ENCODE measurements around the gene COX7A2L. TPM values are rescaled to one million over a fixed set of nuclear protein-coding genes. Genes with fewer than 3 reads are reported as not detected.

COX7A2L gene
- polyA plus RNA-seq, 1 donor (not counting 4 experiments of a cell fraction or from before 2014, with no cell fraction given) = 172 TPM

DNA sequence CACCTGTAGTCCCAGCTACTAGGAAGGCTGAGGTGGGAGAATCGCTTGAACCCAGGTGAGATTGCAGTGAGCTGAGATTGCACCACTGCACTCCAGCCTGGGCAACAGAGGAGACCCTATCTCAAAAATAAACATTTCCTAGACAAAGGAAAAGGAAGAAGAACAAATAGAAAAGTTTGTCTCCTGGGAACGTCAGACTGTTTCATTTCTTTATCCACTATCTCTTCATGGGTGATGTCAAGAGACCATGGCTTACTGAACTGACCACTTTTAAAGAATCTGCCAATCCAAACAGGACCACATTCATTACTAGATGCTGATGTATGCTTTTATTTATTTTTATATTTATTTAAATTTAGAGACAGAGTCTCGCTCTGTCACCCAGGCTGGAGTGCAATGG, 26.8 kb downstream of the COX7A2L start:
- DNase-seq (ENCODE audit: low read depth, low spot score) (no peak), FAIRE-seq (no peak)
- Histone ChIP-seq H3K9me3 (ENCODE audit: control insufficient read depth, low read depth, low read length) (no peaks in the 10 kb centered on the region), H3K79me2 (ENCODE audit: control insufficient read depth, insufficient read depth, low read length) (no peaks in the 10 kb centered on the region), H3K4me3 (ENCODE audit: control insufficient read depth in 2 of 3, extremely low read depth in 1 of 3, insufficient read depth in 2 of 3, low read depth in 1 of 3, low read length in 3 of 3) (no peak overlapping the region), H3K27ac (ENCODE audit: control insufficient read depth, insufficient read depth, low read length) (no peak overlapping the region), H3K4me2 (ENCODE audit: control insufficient read depth, extremely low read depth, insufficient read depth, low read depth, low read length) (no peak overlapping the region), H3K9ac (ENCODE audit: control insufficient read depth, extremely low read depth, insufficient read depth, low read length) (no peak overlapping the region), H3K27me3 (ENCODE audit: control insufficient read depth, extremely low read depth, insufficient read depth, low read length) (no peaks in the 10 kb centered on the region), H3K36me3 (ENCODE audit: control insufficient read depth in 2 of 2, extremely low read depth in 1 of 2, insufficient read depth in 2 of 2, low read length in 2 of 2) (peaks cover 11 to 18% of the 10 kb centered on the region in 2 experiments), H2AFZ (ENCODE audit: control insufficient read depth, low read length) (no peak overlapping the region), H3K4me1 (ENCODE audit: control insufficient read depth, extremely low read depth, insufficient read depth, low read length) (peaks cover 9% of the 10 kb centered on the region), H3K9me1 (ENCODE audit: control insufficient read depth, extremely low read depth, insufficient read depth, low read length) (no peaks in the 10 kb centered on the region), H4K20me1 (ENCODE audit: control insufficient read depth, extremely low read depth, insufficient read depth, low read length) (no peaks in the 10 kb centered on the region)
- no peak for TF ChIP-seq EZH2 (IDR thresholded peaks at IDR 0.05; ENCODE audit: low read length)
- TF ChIP-seq, protein P1, sequence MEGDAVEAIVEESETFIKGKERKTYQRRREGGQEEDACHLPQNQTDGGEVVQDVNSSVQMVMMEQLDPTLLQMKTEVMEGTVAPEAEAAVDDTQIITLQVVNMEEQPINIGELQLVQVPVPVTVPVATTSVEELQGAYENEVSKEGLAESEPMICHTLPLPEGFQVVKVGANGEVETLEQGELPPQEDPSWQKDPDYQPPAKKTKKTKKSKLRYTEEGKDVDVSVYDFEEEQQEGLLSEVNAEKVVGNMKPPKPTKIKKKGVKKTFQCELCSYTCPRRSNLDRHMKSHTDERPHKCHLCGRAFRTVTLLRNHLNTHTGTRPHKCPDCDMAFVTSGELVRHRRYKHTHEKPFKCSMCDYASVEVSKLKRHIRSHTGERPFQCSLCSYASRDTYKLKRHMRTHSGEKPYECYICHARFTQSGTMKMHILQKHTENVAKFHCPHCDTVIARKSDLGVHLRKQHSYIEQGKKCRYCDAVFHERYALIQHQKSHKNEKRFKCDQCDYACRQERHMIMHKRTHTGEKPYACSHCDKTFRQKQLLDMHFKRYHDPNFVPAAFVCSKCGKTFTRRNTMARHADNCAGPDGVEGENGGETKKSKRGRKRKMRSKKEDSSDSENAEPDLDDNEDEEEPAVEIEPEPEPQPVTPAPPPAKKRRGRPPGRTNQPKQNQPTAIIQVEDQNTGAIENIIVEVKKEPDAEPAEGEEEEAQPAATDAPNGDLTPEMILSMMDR (optimal IDR thresholded peaks at IDR 0.05 in 1 of 3, IDR thresholded peaks at IDR 0.05 in 1 of 3, conservative IDR thresholded peaks at IDR 0.05 in 1 of 3; ENCODE audit: extremely low read depth in 1 of 3, insufficient read depth in 2 of 3, low read length in 3 of 3) = no peak
- dilution Hi-C loops (cut with MboI; ENCODE audit: extremely low pct_ligation_motif_present, low sequenced_read_pairs) = no loop called here

DNA sequence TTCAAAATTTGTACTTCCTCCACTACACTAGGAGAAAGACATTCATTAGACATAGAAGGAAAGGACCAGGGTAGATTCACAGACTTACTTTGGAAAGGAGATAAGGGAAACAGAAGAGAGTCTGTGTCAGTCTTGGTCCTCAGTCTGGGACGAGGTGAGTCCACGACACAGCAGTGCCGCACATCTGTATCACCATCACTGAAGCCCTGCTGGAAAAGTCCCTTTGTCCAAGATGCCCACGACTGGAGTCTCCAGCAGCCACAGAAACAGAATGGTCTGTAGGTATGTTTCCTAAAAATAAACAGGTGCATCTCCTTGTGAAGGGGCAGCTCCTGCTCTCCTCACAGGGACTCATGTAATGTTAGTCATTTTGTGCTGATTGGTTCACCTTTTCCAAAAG, 27.4 kb downstream of the COX7A2L start:
- no peaks in the 10 kb centered on the region for H3K79me2 ChIP-seq (ENCODE audit: control insufficient read depth, insufficient read depth, low read length)
- peaks cover 11 to 18% of the 10 kb centered on the region in 2 experiments for H3K36me3 ChIP-seq (ENCODE audit: control insufficient read depth in 2 of 2, extremely low read depth in 1 of 2, insufficient read depth in 2 of 2, low read length in 2 of 2)
- no peak overlapping the region for H3K4me2 ChIP-seq (ENCODE audit: control insufficient read depth, extremely low read depth, insufficient read depth, low read depth, low read length)
- TF ChIP-seq, protein P1 (optimal IDR thresholded peaks at IDR 0.05 in 1 of 3, IDR thresholded peaks at IDR 0.05 in 1 of 3, conservative IDR thresholded peaks at IDR 0.05 in 1 of 3; ENCODE audit: extremely low read depth in 1 of 3, insufficient read depth in 2 of 3, low read length in 3 of 3) = no peak
- no peak for TF ChIP-seq EZH2 (IDR thresholded peaks at IDR 0.05; ENCODE audit: low read length)
- dilution Hi-C loops (cut with MboI; ENCODE audit: extremely low pct_ligation_motif_present, low sequenced_read_pairs) = no loop called here
- no peak overlapping the region for H3K4me3 ChIP-seq (ENCODE audit: control insufficient read depth in 2 of 3, extremely low read depth in 1 of 3, insufficient read depth in 2 of 3, low read depth in 1 of 3, low read length in 3 of 3)
- H4K20me1 ChIP-seq (ENCODE audit: control insufficient read depth, extremely low read depth, insufficient read depth, low read length) = no peaks in the 10 kb centered on the region
- no peak overlapping the region for H2AFZ ChIP-seq (ENCODE audit: control insufficient read depth, low read length)
- no peak for FAIRE-seq
- no peaks in the 10 kb centered on the region for H3K27me3 ChIP-seq (ENCODE audit: control insufficient read depth, extremely low read depth, insufficient read depth, low read length)
- H3K4me1 ChIP-seq (ENCODE audit: control insufficient read depth, extremely low read depth, insufficient read depth, low read length) = peaks cover 9% of the 10 kb centered on the region
- H3K9ac ChIP-seq (ENCODE audit: control insufficient read depth, extremely low read depth, insufficient read depth, low read length) = no peak overlapping the region
- H3K9me3 ChIP-seq (ENCODE audit: control insufficient read depth, low read depth, low read length) = no peaks in the 10 kb centered on the region
- DNase-seq (ENCODE audit: low read depth, low spot score) = no peak
- no peaks in the 10 kb centered on the region for H3K9me1 ChIP-seq (ENCODE audit: control insufficient read depth, extremely low read depth, insufficient read depth, low read length)
- H3K27ac ChIP-seq (ENCODE audit: control insufficient read depth, insufficient read depth, low read length) = no peak overlapping the region

Measured in keratinocyte (primary cell).